ENCODE measurements around the gene CALN1.
"Not testable (repeated sequence)": the region's sequence is repeated elsewhere in the genome, so short reads cannot be mapped to it uniquely, and the experiment has no call there.

CALN1 gene

DNA sequence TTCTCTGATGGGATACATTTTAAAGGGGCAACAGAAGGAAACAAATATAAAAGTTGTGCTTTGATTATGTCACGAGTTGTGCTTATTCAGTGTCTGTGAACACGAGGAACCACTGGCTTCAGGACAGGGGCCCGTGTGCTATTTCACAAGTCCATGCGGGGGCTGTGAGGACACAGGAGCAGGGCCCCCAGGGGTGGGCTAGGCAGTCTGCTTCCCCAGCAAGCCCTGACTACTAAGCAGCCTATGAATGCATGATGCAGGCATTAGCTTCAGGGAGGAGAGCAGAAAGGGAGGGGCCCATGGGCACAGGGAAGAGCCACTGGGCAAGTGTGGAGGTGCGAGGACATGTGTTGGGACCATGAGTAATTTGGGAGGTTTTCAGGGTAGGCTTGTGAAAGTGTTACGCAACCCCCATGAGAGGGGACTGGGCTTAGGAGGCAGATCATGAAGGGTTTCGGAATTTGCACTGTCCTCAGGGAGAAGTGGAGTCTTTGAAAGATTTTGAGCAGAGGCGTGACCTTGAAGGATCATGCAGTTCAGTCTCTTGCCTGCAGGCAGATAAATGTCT lies 424.9 kb downstream of the CALN1 start:
- DNase-seq (ENCODE audit: low read depth, low spot score), result no peak

GRCh38 chr7:71984348-71984747 lies 427.8 kb downstream of the CALN1 start:
- no peak for DNase-seq (ENCODE audit: low read depth, low spot score)

GRCh38 chr7:71982851-71983250 lies 429.3 kb downstream of the CALN1 start:
- DNase-seq (ENCODE audit: low read depth, low spot score), result no peak

GRCh38 chr7:71976645-71977044 lies 435.5 kb downstream of the CALN1 start:
- DNase-seq (ENCODE audit: low read depth, low spot score), result no peak

- DNase-seq (ENCODE audit: low read depth, low spot score), result no peak
Observed at GRCh38 chr7:71974611-71975010, 437.5 kb downstream of the CALN1 start.

DNA sequence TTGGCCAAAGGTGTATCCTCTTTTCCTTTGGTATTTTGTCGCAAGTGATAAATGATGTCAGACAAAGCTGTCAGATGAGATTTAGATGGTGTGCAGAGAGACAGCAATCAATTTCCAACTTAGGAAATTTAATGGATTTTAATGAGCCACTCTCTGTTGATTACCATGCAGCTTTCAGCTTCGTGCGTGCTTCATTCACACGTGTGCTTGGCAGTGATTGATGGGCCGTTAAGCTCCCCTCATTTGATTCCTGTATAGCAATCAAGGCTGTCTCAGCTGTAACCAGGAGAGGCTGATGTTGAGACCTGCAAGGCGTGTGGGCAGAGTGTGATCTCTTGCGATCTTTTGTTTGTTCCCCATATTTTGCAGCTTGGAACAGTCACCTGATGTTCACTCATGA lies 439.6 kb downstream of the CALN1 start:
- DNase-seq (ENCODE audit: low read depth, low spot score), result no peak

GRCh38 chr7:71970725-71971124 lies 441.4 kb downstream of the CALN1 start:
- no peak for DNase-seq (ENCODE audit: low read depth, low spot score)

- DNase-seq (ENCODE audit: low read depth, low spot score), result no peak
Observed at GRCh38 chr7:71962636-71963035, 449.5 kb downstream of the CALN1 start.

GRCh38 chr7:71961283-71961682 lies 450.9 kb downstream of the CALN1 start:
- DNase-seq (ENCODE audit: low read depth, low spot score), result no peak

- DNase-seq (ENCODE audit: low read depth, low spot score), result no peak
Observed at GRCh38 chr7:71942115-71942514, 470.0 kb downstream of the CALN1 start.

GRCh38 chr7:71937840-71938371 lies 474.2 kb downstream of the CALN1 start:
- no peak for DNase-seq (ENCODE audit: low read depth, low spot score)

- no peak for DNase-seq (ENCODE audit: low read depth, low spot score)
Observed at GRCh38 chr7:71935674-71936073, 476.5 kb downstream of the CALN1 start.

DNA sequence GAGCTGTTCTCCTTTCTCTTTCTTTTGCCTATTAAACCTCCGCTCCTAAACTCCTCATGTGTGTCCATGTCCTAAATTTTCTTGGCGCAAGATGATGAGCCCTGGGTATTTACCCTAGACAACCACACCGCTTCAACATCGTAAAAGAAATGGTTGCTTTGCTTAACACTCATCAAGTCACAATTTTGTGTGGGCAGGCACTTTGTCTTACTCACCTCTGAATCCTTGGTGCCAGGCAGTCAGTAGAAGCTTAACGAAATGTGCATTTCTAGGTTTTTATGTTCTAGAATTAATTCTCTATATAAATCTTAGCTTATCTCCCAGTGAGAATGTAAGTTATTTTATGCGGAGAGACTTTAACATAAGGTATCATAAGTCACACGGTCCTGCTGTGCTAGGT lies 478.7 kb downstream of the CALN1 start:
- DNase-seq (ENCODE audit: low read depth, low spot score), result no peak

DNA sequence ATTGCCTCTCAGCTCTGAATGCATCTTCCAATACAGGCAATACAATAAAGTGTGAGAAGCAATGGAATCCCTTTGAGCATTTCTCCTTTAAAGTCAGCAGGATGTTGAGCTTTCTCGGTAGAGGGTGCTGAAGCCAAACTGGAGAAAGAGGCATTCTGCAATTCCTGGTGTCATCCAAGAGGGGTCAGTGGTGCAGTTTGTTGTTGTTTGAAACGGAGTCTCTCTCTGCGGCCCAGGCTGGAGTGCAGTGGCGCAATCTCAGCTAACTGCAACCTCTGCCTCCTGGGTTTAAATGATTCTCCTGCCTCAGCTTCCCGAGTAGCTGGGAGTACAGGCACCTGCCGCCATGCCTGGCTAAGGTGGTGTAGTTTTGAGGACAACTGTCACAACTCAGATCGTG lies 486.5 kb downstream of the CALN1 start:
- DNase-seq (ENCODE audit: low read depth, low spot score), result no peak

- DNase-seq (ENCODE audit: low read depth, low spot score), result not testable (repeated sequence)
Observed at GRCh38 chr7:71914204-71914603, 497.9 kb downstream of the CALN1 start.

GRCh38 chr7:71912476-71912875 lies 499.7 kb downstream of the CALN1 start:
- DNase-seq (ENCODE audit: low read depth, low spot score), result no peak

DNA sequence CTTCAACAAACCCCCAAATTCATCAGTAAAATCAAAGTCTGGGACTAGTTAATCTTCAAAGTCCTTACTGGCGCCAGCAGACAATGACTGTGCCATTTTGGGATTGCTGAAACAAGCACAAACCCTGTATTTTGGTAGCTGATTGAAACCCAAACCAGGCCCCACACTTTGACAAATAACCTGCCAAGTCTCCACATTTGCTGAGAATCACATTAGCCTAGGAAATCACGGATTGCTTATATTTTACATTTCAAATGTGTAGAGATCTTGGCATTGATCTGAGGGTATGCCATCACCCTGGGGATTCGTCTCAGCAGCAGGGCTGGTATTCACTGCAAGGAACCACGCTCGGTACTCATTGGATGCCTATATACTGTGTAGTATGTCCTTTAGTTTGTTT lies 501.1 kb downstream of the CALN1 start:
- DNase-seq (ENCODE audit: low read depth, low spot score), result no peak

DNA sequence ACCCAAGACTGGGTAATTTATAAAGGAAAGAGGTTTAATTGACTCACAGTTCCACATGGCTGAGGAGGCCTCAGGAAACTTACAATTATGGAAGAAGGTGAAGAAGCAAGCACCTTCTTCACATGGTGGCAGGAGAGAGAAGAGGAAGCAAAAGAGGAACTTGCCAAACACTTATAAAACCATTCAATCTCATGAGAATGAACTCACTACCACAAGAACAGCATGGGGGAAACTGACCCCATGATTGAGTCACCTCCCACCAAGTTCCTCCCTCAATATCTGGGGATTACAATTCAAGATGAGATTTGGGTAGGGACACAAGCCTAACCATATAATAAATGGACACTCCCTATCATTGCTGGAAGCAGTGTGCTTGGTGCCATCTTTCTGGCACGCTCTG lies 506.3 kb downstream of the CALN1 start:
- DNase-seq (ENCODE audit: low read depth, low spot score), result no peak

DNA sequence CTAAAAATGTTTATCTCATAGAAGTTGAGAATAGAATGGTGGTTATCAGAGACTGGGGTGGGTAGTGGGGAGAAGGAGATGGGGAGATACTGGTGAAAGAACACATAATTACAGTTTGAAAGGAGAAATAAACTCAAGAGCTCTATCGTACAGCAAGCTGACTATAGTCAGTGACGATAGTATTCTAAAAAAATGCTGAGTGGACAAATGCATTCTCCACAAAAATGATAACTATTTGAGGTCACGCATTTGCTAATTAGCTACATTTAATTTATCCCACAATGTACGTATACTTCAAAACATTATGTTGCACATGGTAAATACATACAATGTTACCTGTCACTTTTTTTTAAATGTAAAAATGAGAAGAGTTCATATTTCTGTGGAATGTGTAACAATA lies 507.7 kb downstream of the CALN1 start:
- no peak for DNase-seq (ENCODE audit: low read depth, low spot score)

- no peak for DNase-seq (ENCODE audit: low read depth, low spot score)
Observed at GRCh38 chr7:71900556-71900955, 511.6 kb downstream of the CALN1 start.

GRCh38 chr7:71896535-71896934 lies 515.6 kb downstream of the CALN1 start:
- no peak for DNase-seq (ENCODE audit: low read depth, low spot score)

DNA sequence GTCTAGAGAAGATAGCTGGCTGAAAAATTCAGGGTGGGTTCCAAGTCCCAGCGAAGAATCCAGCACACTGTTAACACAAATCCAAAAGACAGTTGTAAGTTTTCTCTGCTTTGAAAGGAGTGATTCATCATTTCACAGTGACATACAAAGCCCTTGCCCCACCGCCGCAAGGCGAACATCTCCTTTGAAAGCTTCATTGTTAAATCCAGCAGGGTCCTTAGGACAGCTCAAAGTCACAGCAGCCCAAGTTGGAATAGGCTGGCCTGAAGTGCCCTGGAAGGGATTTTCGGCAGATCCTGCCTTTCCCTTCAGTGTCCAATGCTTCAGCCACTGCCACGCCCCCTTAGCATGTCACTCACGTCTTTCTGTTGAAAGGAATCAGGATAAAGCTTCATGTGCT lies 526.1 kb downstream of the CALN1 start:
- DNase-seq (ENCODE audit: low read depth, low spot score), result no peak

DNA sequence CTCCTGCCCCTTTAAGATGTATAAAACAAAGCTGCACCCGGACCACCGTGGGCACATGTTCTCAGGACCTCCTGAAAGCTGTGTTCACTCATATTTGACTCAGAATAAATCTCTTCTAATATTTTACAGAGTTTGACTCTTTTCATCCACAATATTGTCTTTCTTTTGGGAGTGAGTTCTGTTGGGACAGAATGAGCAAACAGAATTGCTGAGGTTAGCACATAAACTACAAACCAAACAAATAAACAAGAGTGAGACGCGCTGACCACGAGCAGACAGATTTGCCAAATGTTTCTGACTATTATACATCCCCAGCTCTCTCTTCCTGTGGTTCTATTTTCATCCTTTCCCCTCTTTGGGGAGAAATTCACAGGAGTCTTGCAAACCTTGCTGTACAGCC lies 526.7 kb downstream of the CALN1 start:
- no peak for DNase-seq (ENCODE audit: low read depth, low spot score)

DNA sequence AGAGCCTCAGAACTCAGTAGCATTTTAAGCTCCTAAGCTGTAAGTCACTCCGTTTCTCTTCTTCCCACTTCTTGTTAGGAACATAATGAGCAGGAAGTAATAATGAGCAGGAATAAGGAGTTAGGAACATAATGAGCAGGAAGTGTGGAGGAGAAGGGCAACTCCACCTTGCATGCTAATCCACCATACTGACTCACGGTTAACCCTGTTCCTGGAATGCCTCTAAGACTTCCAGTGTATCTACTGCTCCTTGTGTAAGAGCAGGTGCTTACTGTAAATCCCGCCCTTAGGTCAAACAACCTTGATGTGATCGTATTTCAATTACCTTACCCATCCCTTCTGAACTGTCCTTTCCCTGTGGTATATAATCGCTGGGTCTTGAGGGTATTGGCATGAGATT lies 528.7 kb downstream of the CALN1 start:
- DNase-seq (ENCODE audit: low read depth, low spot score), result no peak

Measured in activated naive CD8-positive, alpha-beta T cell treated with anti-CD3 and anti-CD28 coated beads, Interleukin-2, amount 50 U/mL, for 16 hours (primary cell).